Activated T-cell treated with anti-CD3 and anti-CD28 coated beads, Interleukin-2, amount 50 U/mL, for 4 hours (primary cell): ENCODE results near the gene TSTD1. TPM values are rescaled to one million over a fixed set of nuclear protein-coding genes. Genes with fewer than 3 reads are reported as not detected.

Experiments
- ATAC-seq, 2 donors: fragments of 200-7000 bp; cut with Tn5 transposase; one replicate each; pipeline ENCODE4 v1.10.0; 2021
- DNase-seq: peaks from one replicate; pipeline ENCODE4 v3.0.0-alpha.2; 2020
- H3K27me3 Mint-ChIP-seq: one replicate; pipeline ENCODE4 v1.8.0; 2021; ENCODE audit warnings: low read depth, mixed read lengths
- H3K36me3 Mint-ChIP-seq: one replicate; pipeline ENCODE4 v1.8.0; 2022; ENCODE audit warnings: mixed read lengths; ENCODE audit not compliant: insufficient read depth
- H3K4me1 Mint-ChIP-seq: one replicate; pipeline ENCODE4 v1.8.0; 2021; ENCODE audit warnings: low read depth, mixed read lengths
- H3K4me3 Mint-ChIP-seq: one replicate; pipeline ENCODE4 v1.8.0; 2021; ENCODE audit warnings: mild to moderate bottlenecking, moderate library complexity, mixed read lengths
- H3K9me3 Mint-ChIP-seq: one replicate; pipeline ENCODE4 v1.8.0; 2021; ENCODE audit warnings: mixed read lengths
- total RNA-seq, 3 donors: library from RNA; stranded (reverse); gene quantifications; one replicate each; pipeline ENCODE4 v1.2.1, GENCODE V29; 2021

Gene TSTD1, protein sequence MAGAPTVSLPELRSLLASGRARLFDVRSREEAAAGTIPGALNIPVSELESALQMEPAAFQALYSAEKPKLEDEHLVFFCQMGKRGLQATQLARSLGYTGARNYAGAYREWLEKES
- 10 to 100 TPM; 20.3 to 67.2 (median 25.6) TPM for total RNA-seq

DNA sequence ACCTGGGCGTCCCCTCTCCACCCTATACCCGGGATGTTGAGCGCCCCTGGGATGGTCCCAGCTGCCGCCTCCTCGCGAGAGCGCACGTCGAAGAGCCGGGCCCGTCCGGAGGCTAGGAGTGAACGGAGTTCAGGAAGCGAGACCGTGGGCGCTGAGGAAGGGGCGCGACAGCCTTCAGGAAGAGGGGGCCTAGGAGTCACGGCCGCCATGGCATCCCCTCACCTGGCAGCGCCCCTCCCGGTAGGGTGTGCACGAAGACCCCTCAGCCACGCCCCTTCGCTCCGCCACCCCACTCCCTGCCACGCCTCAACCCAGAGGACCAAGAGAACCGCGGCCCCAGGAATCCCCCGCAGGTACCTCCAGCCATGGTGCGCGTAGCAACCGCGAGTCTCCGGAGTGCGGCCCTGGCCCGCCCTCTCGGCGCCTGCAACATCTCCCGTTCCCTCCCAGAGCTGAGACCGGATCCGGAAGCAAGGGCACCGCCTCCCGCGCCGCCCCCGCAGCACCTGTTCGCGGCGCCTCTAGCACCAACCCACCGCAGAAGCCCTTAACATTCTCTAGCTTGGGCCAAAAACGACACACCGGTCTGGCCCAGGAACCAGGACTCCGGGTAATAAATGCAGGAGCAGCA, at the start of gene TSTD1:
TSTD1 (minus strand) TSS at position 442 of the 631 bp plus-strand sequence; CDS start at position 367, 75 bp downstream.
- Mint-ChIP-seq H3K4me1 (peaks cover 41% of the 10 kb centered on the region), H3K36me3 (peaks cover 20% of the 10 kb centered on the region), H3K27me3 (no peaks in the 10 kb centered on the region), H3K4me3 (peak within 1 kb of the TSS; percentile 93), H3K9me3 (no peaks in the 10 kb centered on the region)
- DNase-seq, result peak; percentile 81
- ATAC-seq, result peak; percentile 92 to 96

DNA sequence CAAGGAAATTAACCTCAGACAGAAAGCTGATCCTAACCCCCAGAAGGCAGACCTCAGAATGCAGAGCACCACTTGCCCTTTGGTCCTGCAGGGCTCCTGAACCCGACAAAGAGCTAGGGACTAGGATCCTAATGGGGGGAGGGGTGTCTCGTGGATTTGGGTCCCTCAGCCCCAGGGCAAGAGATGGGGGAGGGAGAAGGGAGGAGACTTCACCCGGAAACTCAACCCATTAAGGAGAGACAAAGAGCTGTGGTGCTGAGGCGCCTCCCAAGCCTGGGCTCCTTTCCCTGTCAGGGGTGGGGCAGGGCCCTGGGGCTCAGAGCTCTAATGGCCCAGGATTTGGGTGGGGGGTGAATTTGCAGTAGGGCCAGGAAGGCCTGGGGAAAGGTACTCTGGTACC, 47.7 kb upstream of the TSTD1 start:
- Mint-ChIP-seq H3K36me3 (no peaks in the 10 kb centered on the region), H3K27me3 (no peaks in the 10 kb centered on the region), H3K4me3 (no peak overlapping the region), H3K9me3 (no peaks in the 10 kb centered on the region), H3K4me1 (peaks cover 8% of the 10 kb centered on the region)
- no peak for DNase-seq
- no peak for ATAC-seq

DNA sequence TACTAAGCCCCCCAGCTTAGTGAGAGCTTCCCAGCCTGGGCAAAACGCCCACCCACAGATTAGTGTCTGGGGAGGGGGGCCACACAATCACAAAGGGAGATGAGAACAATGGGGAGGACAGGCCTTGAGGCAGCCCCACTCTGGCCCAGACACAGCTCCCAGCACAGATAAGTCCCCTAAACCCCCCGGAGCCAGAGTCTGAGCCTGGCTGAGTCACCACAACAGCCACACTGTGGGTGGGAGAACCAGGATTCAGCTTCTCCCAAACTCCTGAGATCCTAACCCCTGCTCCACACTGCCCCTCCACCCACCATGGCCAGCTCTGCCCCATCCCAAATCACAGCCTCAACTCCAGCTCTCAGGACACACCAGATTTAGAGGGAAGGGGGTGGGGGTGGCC, 46.4 kb upstream of the TSTD1 start:
- H3K27me3 Mint-ChIP-seq, result no peaks in the 10 kb centered on the region
- H3K4me1 Mint-ChIP-seq, result no peaks in the 10 kb centered on the region
- no peak overlapping the region for H3K4me3 Mint-ChIP-seq
- DNase-seq (no peak), ATAC-seq (no peak)
- no peaks in the 10 kb centered on the region for H3K36me3 Mint-ChIP-seq
- no peaks in the 10 kb centered on the region for H3K9me3 Mint-ChIP-seq

DNA sequence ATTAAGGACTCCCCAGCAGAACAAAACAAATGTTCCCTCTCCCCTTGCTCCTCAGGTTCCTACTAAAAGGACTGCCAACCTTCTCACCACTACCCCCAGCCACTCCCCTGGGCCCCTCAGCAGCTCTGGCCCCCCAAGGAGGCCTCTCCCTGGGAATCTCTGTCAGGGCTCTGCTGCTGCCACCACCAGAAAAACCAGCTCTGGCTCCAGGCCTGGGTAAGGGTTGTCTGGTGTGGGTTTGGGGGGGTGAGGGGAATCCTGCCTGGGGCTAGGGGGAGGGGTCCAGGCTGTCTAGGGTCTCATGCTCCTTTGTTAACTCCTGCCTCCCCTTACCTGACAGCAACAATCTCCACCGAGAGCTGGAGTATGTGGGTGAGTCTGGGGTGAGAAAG, 45.8 kb upstream of the TSTD1 start:
- Mint-ChIP-seq H3K36me3 (no peaks in the 10 kb centered on the region), H3K4me1 (no peaks in the 10 kb centered on the region), H3K9me3 (no peaks in the 10 kb centered on the region), H3K4me3 (no peak overlapping the region), H3K27me3 (no peaks in the 10 kb centered on the region)
- ATAC-seq, result no peak
- DNase-seq, result no peak

DNA sequence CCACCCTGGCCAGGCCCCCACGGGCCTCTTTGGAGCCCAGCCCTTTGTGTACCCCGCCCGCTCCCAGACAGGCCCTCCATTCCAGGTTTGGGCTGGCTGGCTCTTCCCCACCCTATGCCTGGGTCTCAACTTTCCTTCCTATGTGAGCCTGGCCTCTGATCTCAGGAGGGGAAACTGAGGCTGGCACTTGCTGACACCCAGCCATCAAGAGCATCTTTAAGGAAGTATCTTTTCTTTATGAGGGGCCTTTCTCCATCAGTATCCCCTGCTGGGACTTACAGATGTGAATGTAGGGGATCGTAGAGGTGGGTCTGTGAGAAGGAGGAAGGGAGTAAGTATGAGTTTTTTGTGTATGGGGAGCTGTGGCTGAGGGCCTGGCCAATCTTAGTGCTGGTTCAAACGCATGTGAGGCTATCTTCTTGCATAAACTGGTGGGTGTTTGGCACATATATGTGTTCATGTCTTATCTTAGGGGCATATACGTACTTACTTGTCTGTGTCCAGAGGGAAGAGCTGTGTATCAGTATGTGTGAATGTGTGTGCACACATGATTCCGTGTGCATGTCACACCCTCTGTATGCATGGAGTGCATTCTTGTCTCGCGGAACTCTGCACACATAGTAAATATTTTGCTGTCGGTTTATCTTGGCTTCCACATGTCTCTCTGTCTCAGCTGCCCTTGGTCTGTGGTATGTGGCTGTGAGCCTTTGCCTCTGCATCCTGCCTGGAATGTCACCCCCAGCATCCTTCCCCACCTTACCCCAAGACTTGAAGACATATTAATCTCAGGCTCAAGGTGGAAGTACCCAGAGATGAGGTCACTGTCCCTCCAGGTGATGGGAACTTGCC, 45.2 kb upstream of the TSTD1 start:
- DNase-seq, result no peak
- H3K9me3 Mint-ChIP-seq, result no peaks in the 10 kb centered on the region
- H3K27me3 Mint-ChIP-seq, result no peaks in the 10 kb centered on the region
- no peaks in the 10 kb centered on the region for H3K4me1 Mint-ChIP-seq
- H3K4me3 Mint-ChIP-seq, result no peak overlapping the region
- ATAC-seq, result no peak
- H3K36me3 Mint-ChIP-seq, result no peaks in the 10 kb centered on the region

DNA sequence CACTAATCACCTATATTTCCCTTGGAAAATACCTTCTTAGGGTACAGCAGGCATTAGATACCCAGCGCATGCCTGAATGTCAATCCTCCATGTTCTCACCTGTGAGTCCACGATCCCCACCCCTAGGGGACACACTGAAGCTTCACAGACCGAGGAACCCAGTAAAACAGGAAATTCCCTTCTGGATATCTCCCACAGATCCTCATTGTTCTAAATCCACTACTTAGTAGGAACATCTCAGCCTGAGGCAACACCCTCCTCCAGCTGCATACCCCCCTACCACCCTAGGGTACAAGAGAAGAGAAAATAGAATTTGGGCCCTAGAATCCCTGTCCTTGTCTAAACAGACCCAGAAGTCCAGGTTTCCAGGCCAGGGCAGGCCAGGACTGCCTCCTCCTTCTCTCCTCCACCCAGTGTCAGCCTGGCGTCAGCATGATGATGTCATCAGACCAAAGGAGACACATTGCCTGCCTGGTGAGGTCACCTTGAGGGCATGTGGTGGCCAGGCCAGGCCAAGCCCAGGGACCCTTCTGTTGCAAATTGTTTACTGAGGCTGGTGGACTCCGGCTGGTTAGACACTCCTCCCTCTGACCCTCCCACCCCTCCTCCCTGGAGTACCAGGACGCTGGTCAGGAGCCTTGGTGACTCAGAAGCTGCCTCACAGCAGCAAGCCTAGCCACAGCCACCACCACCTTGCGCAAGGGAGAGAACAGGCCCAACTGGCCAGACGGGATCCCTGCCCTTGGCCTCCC, 44.4 kb upstream of the TSTD1 start:
- no peaks in the 10 kb centered on the region for H3K9me3 Mint-ChIP-seq
- ATAC-seq (peak in 1 of 2 donors; percentile 35), DNase-seq (no peak)
- no peaks in the 10 kb centered on the region for H3K27me3 Mint-ChIP-seq
- no peaks in the 10 kb centered on the region for H3K4me1 Mint-ChIP-seq
- no peak overlapping the region for H3K4me3 Mint-ChIP-seq
- no peaks in the 10 kb centered on the region for H3K36me3 Mint-ChIP-seq

DNA sequence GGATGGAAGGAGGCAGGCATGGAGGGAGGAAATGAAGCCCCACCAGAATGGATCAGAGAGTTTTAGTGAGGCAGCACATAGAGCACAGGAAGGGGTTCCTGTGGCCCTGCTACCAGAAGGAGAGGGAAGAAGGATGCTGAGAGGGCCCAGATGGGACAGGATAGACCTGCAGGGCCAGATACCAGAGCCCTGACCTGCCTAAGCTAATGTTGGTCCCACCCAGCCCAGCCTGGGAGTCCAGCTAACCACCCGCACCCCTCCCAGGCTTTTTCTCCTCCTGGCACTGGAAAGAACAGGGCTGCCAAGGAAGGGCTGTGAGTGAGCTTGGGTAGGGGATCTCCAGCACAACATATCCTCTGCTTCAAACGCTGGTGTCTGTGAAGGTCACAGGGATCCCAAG, 43.7 kb upstream of the TSTD1 start:
- Mint-ChIP-seq H3K27me3 (no peaks in the 10 kb centered on the region), H3K36me3 (no peaks in the 10 kb centered on the region)

DNA sequence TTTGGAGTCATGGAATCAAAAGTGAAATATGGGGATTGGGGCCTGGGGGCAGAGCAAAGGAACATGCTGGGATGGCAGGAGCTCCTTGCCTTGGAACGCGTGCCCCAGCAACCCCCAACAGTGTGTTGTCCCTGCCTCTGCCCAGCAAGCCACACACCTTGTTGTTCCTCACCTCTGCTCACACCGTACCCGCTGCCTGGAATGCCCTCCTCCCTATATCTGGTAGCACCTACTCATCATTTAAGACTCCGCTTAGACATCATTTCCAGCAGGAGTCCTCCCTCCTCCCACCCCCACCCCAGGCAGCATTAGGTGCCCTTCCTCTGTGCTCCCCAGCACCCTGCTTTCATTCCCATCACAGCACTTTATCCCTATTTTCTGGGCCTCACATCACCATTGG, 42.8 kb upstream of the TSTD1 start:
- Mint-ChIP-seq H3K4me3 (no peak overlapping the region), H3K9me3 (no peaks in the 10 kb centered on the region), H3K36me3 (no peaks in the 10 kb centered on the region), H3K4me1 (no peaks in the 10 kb centered on the region), H3K27me3 (no peaks in the 10 kb centered on the region)
- DNase-seq (no peak), ATAC-seq (no peak)

More for the DNA sequence above, 43.7 kb upstream of the TSTD1 start:
- no peaks in the 10 kb centered on the region for H3K4me1 Mint-ChIP-seq
- ATAC-seq, result no peak
- no peak overlapping the region for H3K4me3 Mint-ChIP-seq
- H3K9me3 Mint-ChIP-seq, result no peaks in the 10 kb centered on the region
- no peak for DNase-seq

DNA sequence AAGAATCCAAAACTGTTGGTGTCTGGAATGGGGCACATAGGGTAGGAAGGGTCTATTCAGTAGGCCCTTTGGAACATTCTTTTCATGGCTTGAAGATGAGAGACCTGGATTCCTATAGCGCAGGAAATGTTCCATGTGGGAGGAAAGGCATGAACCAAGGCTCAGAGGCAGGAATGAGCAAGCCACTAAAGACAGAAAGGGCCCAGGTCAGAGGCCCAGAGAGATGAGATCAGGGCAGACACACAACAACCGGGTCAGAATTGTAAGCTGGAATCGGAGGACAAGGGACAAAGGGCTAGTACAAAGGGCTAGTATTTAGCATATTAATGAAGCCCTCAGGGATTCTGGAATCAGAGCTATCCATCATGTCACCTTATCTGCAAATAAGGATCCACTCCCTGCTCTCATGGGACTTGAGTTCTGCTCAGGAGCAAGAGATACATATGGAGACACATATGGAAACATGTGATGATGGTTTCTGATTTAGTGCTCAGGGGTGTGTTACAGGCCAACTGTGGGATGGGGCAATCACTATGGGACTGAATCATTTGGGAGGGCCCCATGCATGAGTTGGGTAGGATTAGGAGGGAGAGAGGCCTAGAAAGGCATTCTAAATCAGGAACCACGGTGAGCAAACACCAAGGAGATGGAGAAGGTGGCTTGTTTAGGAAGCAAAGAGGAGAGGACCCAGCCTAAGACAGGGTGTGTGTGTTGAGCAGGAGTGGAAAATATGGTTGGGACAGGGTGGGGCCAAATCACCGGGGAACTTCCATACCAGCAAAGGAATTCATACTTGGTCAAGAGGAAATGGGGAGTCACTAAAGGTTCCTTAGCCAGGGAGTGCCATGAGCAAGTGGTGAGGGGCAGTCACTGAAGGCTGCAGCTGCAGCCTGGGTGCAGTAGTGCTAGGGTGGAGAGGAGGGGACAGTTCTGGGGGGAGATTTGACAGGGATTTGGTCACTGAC, 42.0 kb upstream of the TSTD1 start:
- ATAC-seq, result no peak

DNA sequence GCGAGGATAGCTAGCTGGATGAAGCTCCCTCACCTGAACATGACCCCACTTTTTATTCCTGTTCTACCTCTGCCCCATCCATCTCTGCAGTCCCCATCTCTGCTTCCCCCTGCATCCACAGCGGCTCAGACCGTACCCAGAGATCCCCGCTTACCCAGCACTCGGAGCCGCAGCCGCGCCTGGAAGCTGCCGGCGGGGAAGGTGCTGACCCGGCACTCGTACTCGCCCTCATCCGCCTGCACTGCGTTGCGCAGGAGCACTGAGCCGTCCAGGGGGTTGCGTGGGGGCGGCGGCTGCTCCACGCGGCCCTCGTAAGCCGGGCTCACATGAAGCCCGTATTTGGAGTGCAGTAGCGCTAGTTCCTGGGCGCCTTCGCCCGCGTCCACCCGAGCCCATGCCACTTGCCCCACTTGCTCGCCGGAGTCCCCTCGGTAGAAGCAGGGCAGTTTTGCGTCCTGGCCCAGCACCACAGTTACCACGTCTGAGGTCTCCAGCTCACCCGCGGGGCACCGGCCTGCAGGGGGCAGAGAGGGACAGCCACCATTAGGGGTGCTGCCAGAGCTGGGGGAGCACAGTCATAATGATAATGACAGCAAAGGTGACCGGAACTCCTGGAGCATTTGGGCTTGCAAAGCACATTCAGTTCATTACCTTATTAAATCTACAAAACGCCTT, 40.8 kb upstream of the TSTD1 start:
- Mint-ChIP-seq H3K4me1 (no peaks in the 10 kb centered on the region), H3K36me3 (no peaks in the 10 kb centered on the region), H3K4me3 (no peak overlapping the region), H3K27me3 (no peaks in the 10 kb centered on the region), H3K9me3 (no peaks in the 10 kb centered on the region)
- DNase-seq (no peak), ATAC-seq (no peak)

More for the DNA sequence above, 42.0 kb upstream of the TSTD1 start:
- Mint-ChIP-seq H3K4me3 (no peak overlapping the region), H3K9me3 (no peaks in the 10 kb centered on the region), H3K4me1 (no peaks in the 10 kb centered on the region), H3K36me3 (no peaks in the 10 kb centered on the region), H3K27me3 (no peaks in the 10 kb centered on the region)
- DNase-seq, result no peak

DNA sequence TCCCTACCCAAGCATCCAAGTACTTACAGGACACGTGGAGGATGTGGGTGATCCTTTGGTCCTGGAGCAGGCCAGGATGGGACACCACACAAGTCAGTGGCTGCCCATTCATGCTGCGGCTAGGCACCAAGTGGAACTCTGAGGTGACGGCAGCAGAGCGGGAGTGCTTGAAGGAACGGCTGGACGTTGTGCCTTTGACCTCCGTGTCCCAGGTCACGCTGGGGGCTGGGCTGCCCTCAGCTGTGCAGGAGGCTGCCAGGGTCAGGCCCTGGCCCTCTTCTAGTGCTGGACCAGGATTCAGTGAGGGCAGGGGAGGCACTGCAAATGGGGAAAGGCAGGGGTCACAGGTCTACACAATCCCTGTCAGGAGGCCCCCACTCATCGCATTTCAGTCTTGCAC, 38.7 kb upstream of the TSTD1 start:
- no peak for DNase-seq
- no peak for ATAC-seq
- H3K36me3 Mint-ChIP-seq, result no peaks in the 10 kb centered on the region

DNA sequence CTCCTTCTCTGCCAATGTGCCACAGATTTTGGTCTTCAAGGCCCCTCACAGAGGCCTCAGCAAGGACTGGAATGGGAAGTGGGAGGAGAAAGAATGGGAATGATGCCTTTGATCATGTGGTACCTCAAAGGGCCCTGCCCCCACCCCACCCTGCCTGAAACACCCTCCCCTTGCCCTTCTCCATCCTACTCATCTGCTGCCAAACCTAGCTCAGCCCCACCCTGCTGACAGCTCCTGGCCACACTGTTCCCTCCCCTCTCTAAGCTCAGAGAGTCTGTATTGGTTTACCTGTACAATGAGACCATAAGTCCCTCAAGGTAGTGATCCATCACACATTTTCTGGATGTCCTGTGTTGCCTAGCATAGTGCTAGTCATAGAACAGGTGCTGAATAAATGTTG, 37.6 kb upstream of the TSTD1 start:
- H3K9me3 Mint-ChIP-seq, result no peaks in the 10 kb centered on the region
- H3K4me1 Mint-ChIP-seq, result peaks cover 9% of the 10 kb centered on the region
- no peak for ATAC-seq
- H3K27me3 Mint-ChIP-seq, result no peaks in the 10 kb centered on the region
- H3K36me3 Mint-ChIP-seq, result no peaks in the 10 kb centered on the region
- no peak overlapping the region for H3K4me3 Mint-ChIP-seq
- DNase-seq, result no peak

More for the DNA sequence above, 38.7 kb upstream of the TSTD1 start:
- no peaks in the 10 kb centered on the region for H3K9me3 Mint-ChIP-seq
- H3K27me3 Mint-ChIP-seq, result no peaks in the 10 kb centered on the region
- H3K4me1 Mint-ChIP-seq, result peaks cover 2% of the 10 kb centered on the region
- no peak overlapping the region for H3K4me3 Mint-ChIP-seq

DNA sequence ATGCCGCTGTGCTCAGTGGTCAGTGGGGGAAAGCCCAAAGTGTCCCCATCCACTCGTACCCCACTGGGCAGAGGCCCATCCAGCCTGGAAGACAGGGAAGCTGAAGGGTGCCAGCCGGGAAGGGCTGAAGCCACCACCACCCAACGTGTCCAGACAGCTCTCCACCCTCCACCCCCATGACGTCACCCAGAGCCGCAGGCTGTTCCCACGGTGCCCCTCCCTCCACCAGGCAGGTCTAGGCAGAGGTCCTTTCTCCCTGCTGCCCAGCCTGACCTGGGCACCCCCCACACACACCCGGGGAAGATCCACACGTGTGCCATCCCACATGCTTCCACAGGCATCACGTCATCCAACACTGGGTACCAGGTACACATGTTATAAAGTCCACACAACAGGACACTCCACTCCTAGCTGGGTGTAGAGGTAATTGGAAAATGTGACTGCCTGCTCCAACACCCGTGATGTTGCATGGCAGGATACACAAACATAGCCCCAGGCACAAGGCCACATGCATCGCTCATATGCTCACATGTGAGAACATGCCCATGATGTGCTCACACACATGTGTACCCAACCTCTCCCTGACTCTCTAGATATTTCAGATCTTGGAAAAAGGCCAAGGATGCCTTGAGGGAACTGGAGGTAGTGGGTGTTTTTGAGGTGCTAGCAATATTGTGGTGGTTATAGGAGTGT, 36.1 kb upstream of the TSTD1 start:
- Mint-ChIP-seq H3K9me3 (no peaks in the 10 kb centered on the region), H3K27me3 (no peaks in the 10 kb centered on the region), H3K4me1 (peaks cover 24% of the 10 kb centered on the region), H3K4me3 (no peak overlapping the region), H3K36me3 (no peaks in the 10 kb centered on the region)
- no peak for DNase-seq
- no peak for ATAC-seq
